Stimulated activated CD8-positive, alpha-beta memory T cell treated with anti-CD3 and anti-CD28 coated beads, Interleukin-15, amount 100 ng/mL, for 4 hours (primary cell): ENCODE measurements around the gene PAAF1.

Experiments used
- DNase-seq, 2 donors: peaks; one replicate each; pipeline ENCODE4 v3.0.0-alpha.2; 2020; ENCODE audit warnings: low read depth in 2 of 2

PAAF1 gene

GRCh38 chr11:73944901-73945300 lies 68.1 kb downstream of the PAAF1 start:
- no peak for DNase-seq

- DNase-seq = no peak
These were observed 68.6 kb downstream of the PAAF1 start for GRCh38 chr11:73945396-73945795.

GRCh38 chr11:73946798-73947458 lies 70.1 kb downstream of the PAAF1 start:
- no peak for DNase-seq

DNA sequence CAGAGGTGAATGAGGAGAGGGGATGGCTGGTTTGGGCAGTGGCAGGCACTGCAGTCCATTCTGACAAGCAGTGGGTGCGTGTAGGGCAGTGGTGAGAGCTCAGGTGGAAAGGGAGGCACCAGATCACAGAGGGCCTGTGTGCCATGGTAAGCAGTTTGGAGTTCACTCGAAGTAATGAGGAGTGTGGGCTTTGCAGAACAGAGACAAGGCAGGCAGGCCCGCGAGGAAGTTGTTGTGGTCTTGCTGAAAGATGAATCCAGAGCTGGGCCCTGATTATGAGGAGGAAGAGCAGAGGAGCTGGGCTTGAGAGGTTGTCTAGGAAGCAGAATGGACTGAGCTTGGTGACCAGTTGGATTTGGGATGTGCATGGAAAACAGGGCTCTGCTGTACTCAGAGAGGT lies 72.4 kb downstream of the PAAF1 start:
- DNase-seq = no peak

- DNase-seq = no peak
These were observed 73.1 kb downstream of the PAAF1 start for GRCh38 chr11:73949912-73950311.

DNA sequence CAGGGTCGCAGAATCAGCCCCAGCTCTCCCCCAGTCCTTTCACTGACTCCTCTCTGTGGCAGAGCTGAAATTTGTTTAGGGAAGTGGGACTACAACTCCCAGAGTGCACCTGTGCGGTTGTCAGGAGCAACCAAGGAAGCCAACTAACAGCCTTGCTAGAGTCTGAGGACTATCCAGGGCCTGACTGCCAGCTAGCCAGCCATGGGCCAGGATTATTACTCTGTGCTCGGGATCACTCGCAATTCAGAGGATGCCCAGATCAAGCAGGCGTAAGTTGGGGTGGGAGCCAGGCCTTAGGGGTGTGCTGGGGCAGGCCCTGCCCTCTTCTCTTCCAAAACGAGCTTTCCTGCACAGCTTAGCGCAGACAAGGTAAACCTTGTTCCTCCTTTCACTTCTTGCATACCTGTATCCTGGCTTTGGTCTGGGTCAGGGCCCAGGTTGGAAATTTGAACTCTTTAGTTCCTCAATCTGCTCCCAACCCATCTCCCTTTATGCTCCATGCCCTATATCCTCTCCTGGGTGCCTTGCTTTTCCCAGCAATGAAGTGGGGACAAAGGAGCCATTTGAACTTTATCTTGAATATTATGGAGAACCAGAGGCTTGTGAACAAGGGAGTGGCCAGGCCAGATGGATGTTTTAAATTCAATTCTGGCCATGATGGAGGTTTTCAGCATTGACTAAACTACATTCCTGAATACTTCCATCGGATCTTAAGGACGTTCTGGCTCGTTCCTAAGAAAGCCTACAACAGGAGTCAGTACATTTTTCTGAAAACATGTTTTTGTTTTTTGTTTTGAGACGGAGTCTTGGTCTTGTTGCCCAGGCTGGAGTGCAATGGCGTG lies 74.3 kb downstream of the PAAF1 start, which contains the start of gene DNAJB13:
Gene DNAJB13, plus strand, starts transcription at position 158 of the 842 bp plus-strand sequence. Its CDS starts 44 bp downstream, at position 202.
- DNase-seq = no peak

DNA sequence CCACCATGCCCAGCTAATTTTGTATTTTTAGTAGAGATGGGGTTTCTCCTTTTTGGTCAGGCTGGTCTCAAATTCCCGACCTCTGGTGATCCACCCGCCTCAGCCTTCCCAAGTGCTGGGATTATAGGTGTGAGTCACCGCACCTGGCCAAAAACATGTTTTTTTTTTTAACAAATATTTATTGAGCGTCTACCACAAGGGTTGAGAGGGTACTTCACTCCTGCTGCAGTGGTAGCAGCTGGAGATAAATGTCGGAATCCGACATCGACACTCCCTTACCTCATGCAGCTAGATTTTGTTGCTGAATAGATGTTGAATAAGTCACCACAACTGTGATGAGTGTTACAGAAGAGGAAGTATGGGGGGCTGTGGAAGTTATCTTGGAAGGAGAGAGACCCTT lies 75.0 kb downstream of the PAAF1 start:
- no peak for DNase-seq

GRCh38 chr11:73956876-73957653 lies 80.3 kb downstream of the PAAF1 start:
- no peak for DNase-seq

- no peak for DNase-seq
These were observed 81.0 kb downstream of the PAAF1 start for GRCh38 chr11:73957654-73958361.

DNA sequence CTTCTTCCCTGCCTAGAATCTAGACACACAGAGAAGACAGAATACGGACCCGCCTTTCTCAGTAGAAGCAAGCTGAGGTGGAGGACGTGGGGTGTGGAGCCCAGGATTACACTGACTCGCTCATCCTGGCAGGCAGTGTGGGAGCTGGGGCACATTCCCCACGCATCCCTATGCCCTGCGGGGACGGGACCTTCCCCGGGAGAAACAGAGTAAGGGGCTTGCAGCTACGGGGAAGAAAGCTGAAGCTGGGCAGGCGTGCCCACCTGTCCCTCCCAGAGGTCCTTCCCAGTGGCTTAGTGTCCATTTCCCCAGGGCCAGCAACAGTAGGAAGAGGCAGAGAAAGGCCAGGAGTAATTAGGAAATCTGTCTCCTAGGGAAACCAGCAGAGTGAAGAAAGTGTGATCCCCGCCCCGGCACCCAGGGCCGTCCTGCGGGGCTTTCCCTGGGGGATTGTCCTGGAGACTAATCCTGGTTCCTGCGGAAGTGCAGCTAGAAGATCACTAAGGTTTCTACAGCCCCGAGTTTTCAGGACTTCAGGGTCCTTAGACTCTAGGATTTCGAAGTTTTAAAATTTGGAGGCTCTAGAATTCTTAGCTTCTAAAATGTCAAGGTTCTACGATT lies 81.8 kb downstream of the PAAF1 start:
- no peak for DNase-seq

- no peak for DNase-seq
These were observed 84.5 kb downstream of the PAAF1 start for GRCh38 chr11:73961321-73961720.

DNA sequence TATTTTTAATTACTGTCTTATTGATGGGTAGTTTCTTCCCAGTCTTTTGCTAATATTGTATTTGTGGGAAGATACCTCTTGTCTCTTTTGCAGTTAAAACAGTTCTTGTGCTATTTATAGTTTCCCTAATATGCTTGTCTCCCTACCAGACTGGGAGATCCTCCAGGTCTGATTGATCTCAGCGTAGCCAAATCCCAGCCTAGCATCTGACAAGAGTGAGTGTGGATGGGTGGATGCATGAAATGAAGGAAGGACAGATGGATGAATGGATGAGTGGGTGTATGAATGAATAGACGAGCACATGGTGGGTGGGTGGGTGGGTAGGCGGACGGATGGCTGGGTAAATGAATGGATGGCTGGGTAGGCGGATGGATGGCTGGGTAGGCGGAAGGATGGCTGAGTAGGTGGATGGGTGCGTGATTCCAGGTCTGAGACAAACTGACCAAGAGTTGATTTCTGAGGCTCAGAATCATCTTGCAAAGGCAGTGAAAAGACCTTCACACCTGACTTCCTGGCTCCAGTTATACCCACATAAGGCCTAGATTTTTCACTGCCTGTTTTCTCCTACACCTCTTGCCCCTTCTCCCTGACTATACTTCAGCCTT lies 85.4 kb downstream of the PAAF1 start:
- DNase-seq = no peak

DNA sequence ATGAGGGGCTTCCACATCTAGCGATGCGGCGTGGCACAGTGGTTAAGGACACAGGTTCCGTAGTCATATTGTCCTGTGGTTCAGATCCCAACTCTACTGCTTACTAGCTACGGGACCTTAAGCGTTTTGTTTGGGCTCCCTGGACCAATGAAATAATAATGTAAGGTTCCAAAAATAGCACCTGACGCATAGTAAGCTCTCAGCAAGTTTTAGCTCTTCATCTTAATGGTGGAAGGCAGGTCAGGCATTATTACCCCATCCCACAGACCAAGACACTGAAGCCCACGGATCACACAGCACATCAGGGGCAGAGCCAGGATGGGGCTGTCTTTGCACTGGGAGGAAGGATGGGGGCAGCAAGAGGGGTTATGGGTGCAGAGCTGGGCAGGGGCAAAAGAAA lies 87.1 kb downstream of the PAAF1 start:
- DNase-seq = no peak

GRCh38 chr11:73965076-73965763 lies 88.4 kb downstream of the PAAF1 start:
- DNase-seq = no peak

- no peak for DNase-seq
These were observed 88.9 kb downstream of the PAAF1 start for GRCh38 chr11:73965764-73966121.

GRCh38 chr11:73968356-73968966 lies 91.7 kb downstream of the PAAF1 start:
- DNase-seq = no peak

DNA sequence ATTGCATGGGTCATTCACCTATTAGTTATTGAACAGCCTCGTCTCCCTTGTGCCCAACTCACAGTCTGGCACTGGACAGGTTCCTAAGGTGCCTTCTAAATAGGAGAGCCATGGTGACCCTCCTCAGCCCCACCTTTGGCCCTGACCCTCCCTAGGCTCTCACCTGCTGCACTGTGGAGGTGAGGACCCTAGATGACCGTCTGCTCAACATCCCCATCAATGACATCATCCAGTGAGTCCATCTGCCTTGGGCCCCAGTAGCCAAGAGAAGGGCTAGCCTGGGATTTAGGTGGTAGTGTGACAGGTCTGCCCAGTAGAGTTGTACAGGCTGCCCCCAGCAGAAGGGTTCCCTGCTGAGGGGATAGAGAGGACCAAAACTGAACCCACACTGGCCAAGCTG lies 92.3 kb downstream of the PAAF1 start:
- DNase-seq = no peak

DNA sequence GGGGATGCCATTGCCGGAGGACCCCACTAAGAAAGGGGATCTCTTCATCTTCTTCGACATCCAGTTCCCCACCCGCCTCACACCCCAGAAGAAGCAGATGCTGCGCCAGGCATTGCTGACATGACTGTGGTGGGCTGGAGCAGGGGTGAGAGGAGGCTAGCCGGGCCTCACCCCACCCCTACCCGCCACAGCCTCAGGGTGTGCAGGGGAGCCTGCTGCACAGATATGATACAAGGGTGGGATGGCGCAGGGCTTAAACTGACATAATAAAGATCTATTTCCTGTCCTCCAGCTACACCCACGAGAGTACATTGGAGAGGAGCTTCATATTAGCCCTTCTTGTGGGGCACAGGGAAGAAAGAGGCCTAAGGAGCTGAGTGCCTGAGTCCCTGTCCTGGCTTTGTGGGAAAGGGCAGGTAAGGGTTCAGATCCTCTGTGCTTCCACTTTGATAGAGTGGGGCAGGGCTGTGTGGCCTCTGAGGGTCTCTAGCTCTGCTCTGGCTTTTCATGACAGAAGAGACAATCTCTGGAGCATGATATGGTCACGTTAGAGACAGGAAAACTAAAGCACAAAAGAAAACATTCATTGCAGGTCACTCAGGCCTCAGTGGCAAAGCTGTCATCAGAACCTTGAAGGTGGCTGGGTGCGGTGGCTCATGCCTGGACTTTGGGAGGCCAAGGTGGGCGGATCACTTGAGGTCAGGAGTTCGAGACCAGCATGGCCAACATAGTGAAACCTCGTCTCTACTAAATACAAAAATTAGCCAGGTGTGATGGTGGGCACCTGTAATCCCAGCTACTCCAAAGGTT lies 93.4 kb downstream of the PAAF1 start:
- DNase-seq = no peak

DNA sequence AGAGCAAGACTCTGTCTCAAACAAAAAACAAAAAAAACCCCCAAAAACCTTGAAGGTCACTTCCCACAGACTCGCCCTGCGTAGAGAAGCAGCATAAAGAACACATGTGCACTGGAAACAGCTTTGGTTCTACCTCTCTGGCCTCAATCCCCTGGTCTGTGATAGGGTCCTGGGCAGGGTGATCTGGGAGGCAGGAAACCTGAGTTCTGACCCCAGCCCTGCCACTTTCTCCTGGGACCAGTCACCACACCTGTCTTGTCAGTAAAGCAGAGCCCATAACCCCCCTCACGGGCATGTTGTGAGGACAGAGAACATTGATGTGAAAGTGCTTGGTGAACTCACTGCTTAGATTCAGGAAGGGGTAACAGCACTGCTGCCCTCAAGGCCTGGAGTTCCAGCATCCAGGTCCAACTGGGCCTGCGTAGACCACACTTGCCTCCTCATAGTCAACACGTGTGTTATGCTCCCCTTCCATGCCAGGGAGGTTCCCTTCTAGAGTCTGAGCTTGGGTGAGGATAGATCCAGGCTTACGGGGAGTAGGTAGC lies 94.4 kb downstream of the PAAF1 start:
- DNase-seq = no peak
